ENCODE data around the gene GJC1. TPM values are rescaled to one million over a fixed set of nuclear protein-coding genes. Genes with fewer than 3 reads are reported as not detected.

Gene GJC1
- polyA plus RNA-seq, 1 of the 3 experiments (the other 2 are of a cell fraction) = 15.2 TPM

- Histone ChIP-seq H3K9me2 (no peaks in the 10 kb centered on the region), H4K20me1 (ENCODE audit: insufficient read depth) (no peaks in the 10 kb centered on the region), H3K4me2 (no peak overlapping the region), H3K79me2 (ENCODE audit: insufficient read depth) (no peaks in the 10 kb centered on the region), H3K27me3 (ENCODE audit: insufficient read depth) (no peaks in the 10 kb centered on the region), H3K27ac (ENCODE audit: low read depth in 2 of 2, low read length in 1 of 2) (no peak overlapping the region), H3F3A (replicated peaks; ENCODE audit: insufficient read depth) (no peaks in the 10 kb centered on the region), H3K36me3 (replicated peaks in 1 of 2; ENCODE audit: control insufficient read depth in 1 of 2, insufficient read depth in 2 of 2, low read length in 1 of 2) (no peaks in the 10 kb centered on the region), H3K9me3 (no peaks in the 10 kb centered on the region), H3K4me3 (ENCODE audit: low read depth in 2 of 2, low read length in 1 of 2) (no peak overlapping the region), H3K9ac (no peak overlapping the region), H2AFZ (ENCODE audit: low read depth) (no peak overlapping the region), H3K4me1 (ENCODE audit: control insufficient read depth in 1 of 2, insufficient read depth in 2 of 2, low read depth in 1 of 2, low read length in 1 of 2) (peaks cover 0 to 15% of the 10 kb centered on the region in 2 experiments; a peak in 1 of 4 replicates)
- TF ChIP-seq PBX3 (IDR thresholded peaks at IDR 0.05) = no peak
- no peak for TF ChIP-seq TAF1 (IDR thresholded peaks at IDR 0.05; ENCODE audit: borderline replicate concordance, low read depth, low read length)
- TF ChIP-seq TEAD4 (IDR thresholded peaks at IDR 0.05; ENCODE audit: borderline replicate concordance, insufficient read depth) = no peak
- no peak for TF ChIP-seq RCOR1 (IDR thresholded peaks at IDR 0.05; ENCODE audit: low read length)
- TF ChIP-seq REST (IDR thresholded peaks at IDR 0.05; ENCODE audit: low read depth, low read length) = no peak
- TF ChIP-seq JUND (IDR thresholded peaks at IDR 0.05) = no peak
- no peak for TF ChIP-seq NRF1 (IDR thresholded peaks at IDR 0.05; ENCODE audit: low read depth, low read length)
- TF ChIP-seq SIN3A (IDR thresholded peaks at IDR 0.05; ENCODE audit: borderline replicate concordance, low read depth, low read length) = no peak
- TF ChIP-seq RFX5 (IDR thresholded peaks at IDR 0.05; ENCODE audit: low read length) = no peak
- no peak for TF ChIP-seq FOSL2 (IDR thresholded peaks at IDR 0.05; ENCODE audit: borderline replicate concordance, low read depth)
- no peak for TF ChIP-seq ZBTB33 (IDR thresholded peaks at IDR 0.05; ENCODE audit: borderline replicate concordance, low read depth)
- TF ChIP-seq GATA2 (CRISPR knock-in tag; IDR thresholded peaks at IDR 0.05) = no peak
- TF ChIP-seq MAX (IDR thresholded peaks at IDR 0.05; ENCODE audit: low read depth) = no peak
- no peak for TF ChIP-seq MEF2A (IDR thresholded peaks at IDR 0.05; ENCODE audit: borderline replicate concordance, low read depth)
- no peak for TF ChIP-seq FOXM1 (IDR thresholded peaks at IDR 0.05; ENCODE audit: low read depth)
- no peak for TF ChIP-seq EZH2phosphoT487 (IDR thresholded peaks at IDR 0.05; ENCODE audit: borderline replicate concordance, low read depth)
- no peak for TF ChIP-seq IRF3 (IDR thresholded peaks at IDR 0.05; ENCODE audit: low read depth, low read length)
- no peak for TF ChIP-seq USF2 (IDR thresholded peaks at IDR 0.05; ENCODE audit: borderline replicate concordance, low read depth, low read length)
- no peak for TF ChIP-seq MXI1 (IDR thresholded peaks at IDR 0.05; ENCODE audit: low read depth, low read length)
- WGBS (ENCODE audit: low lambda C conversion rate) = 90% methylated on average over 11 of the region's 11 CpGs
- no peak for DNase-seq
- CTCF ChIA-PET = interaction anchor here (1.4 to 16.7 kb wide), 4 partner anchors 10 to 110 kb away, joined by 7 to 324 read pairs (median 10); no protein-coding TSS in a partner anchor
- POLR2A ChIA-PET = no interaction called here
These were observed 61.5 kb downstream of the GJC1 start for GRCh38 chr17:44768505-44769142.
